Measurements from ENCODE around the gene S100A2. TPM values are rescaled to one million over a fixed set of nuclear protein-coding genes. Genes with fewer than 3 reads are reported as not detected.

S100A2 gene
- total and polyA plus RNA-seq, 11 donors = 1.3 to 5.1 (median 2.6) TPM; not detected in 1

DNA sequence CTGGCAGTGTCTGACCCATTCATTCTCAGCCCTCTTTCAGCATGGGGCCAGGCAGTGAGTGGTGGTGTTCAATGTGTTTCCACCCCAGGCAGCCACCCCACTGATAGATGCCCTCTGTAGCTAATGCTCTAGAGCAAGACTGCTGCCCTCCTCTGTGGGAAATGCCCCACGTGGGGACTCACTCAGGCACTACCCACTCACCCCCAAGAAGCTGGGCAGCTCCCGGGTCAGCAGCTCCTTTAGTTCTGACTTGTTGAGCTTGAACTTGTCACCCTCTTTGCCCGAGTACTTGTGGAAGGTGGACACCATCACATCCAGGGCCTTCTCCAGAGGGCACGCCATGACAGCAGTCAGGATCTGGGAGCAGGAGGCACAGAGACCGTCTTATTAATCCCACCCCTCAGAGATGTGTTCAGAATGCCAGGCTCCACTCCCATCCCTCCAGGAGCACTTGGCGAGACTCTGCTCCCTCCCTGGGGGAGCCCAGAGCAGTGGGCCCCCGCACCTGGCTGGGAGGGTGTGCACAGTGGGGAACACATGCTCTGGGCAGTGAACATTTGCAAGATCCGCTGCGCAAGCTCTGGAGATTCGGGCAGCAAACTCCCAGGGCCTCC, 21.1 kb downstream of the S100A2 start:
- no peak for DNase-seq
- no peak for ATAC-seq
- H3K4me3 ChIP-seq = peak overlapping the region in 11 of 12 donors; percentile 21 to 71 (median 55)
- peaks cover 0 to 18% (median 0%) of the 10 kb centered on the region in 9 donors for H3K36me3 ChIP-seq
- no peaks in the 10 kb centered on the region for H3K27me3 ChIP-seq
- intact Hi-C loops (cut with DNase I) = loop anchor here in 1 of 10 donors (1.0 kb wide), 1 partner anchor 22 kb away; no protein-coding TSS in a partner anchor
- WGBS, 4 donors = 51 to 71% (median 61%) methylated on average over 9 to 10 of the region's 10 CpGs
- peaks cover 11 to 100% (median 40%) of the 10 kb centered on the region in 12 donors for H3K4me1 ChIP-seq
- peak overlapping the region; percentile 38 to 93 (median 82) for H3K27ac ChIP-seq
- TF ChIP-seq CTCF (IDR thresholded peaks at IDR 0.05) = no peak
- TF ChIP-seq POLR2A (IDR thresholded peaks at IDR 0.05) = no peak
- no peaks in the 10 kb centered on the region for H3K9me3 ChIP-seq

- H3K27ac ChIP-seq = peak overlapping the region in 4 of 12 donors; percentile 73 to 93 (median 86)
- no peak for DNase-seq
- H3K36me3 ChIP-seq = peaks cover 0 to 18% (median 0%) of the 10 kb centered on the region in 9 donors
- no peaks in the 10 kb centered on the region for H3K27me3 ChIP-seq
- intact Hi-C loops (cut with DNase I) = no loop called here
- TF ChIP-seq POLR2A (IDR thresholded peaks at IDR 0.05) (no peak), CTCF (IDR thresholded peaks at IDR 0.05) (no peak)
- H3K9me3 ChIP-seq = no peaks in the 10 kb centered on the region
- peaks cover 9 to 93% (median 31%) of the 10 kb centered on the region in 12 donors for H3K4me1 ChIP-seq
- peak overlapping the region in 8 of 12 donors; percentile 40 to 71 (median 57) for H3K4me3 ChIP-seq
- WGBS, 4 donors = 83 to 91% (median 87%) methylated on average over 4 of the region's 4 CpGs
- no peak for ATAC-seq
These were observed 21.9 kb downstream of the S100A2 start for GRCh38 chr1:153543736-153544135.

DNA sequence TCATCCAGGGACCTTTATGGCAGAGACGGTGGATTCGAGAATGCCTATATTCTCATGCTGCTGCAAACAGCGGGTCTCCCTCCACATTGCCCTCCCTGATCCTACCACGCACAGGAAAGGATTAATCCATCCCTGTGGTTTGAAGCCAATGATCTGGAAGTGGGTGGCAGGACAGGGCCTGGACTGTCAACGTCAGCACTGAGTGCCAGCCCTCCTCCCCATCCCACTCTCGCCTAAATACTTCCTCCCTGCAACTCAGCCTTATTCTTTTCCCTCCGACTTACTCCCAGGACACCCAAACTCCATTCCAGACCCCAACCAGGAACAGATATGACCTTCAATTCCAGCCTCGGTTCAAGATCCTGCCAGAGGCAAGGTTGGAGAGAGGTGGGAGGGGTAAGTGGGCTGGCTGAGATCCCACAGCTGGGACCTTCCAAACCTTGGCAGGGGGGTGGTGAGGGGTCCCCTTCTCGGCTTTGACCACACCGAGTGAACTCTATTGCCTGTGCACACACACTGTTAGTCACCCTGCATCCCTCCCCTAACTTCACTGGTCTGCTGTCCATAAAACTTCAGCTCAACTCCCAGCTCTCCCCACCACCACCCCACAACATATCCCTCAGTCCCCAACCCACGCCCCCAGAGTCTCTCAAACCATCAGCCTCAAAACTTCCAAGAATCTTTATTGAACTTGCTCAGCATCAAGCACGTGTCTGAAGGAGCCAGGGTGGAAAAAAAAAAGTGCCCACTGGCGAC, 22.5 kb downstream of the S100A2 start:
- 82 to 89% (median 85%) methylated on average over 13 of the region's 13 CpGs for WGBS, 4 donors
- Histone ChIP-seq H3K27ac (peak overlapping the region in 3 of 12 donors; percentile 6 to 93 (median 86)), H3K9me3 (no peaks in the 10 kb centered on the region), H3K27me3 (no peaks in the 10 kb centered on the region), H3K4me3 (peak overlapping the region in 2 of 12 donors; percentile 66 to 68), H3K4me1 (peaks cover 3 to 90% (median 26%) of the 10 kb centered on the region in 12 donors), H3K36me3 (peaks cover 0 to 18% (median 0%) of the 10 kb centered on the region in 9 donors)
- no peak for DNase-seq
- intact Hi-C loops (cut with DNase I) = no loop called here
- ATAC-seq = no peak
- no peak for TF ChIP-seq POLR2A (IDR thresholded peaks at IDR 0.05)
- TF ChIP-seq CTCF (IDR thresholded peaks at IDR 0.05) = no peak

Data from heart left ventricle (tissue), 16 donors.